Neural cell (in vitro differentiated cells): ENCODE measurements around the gene ATP11B. TPM values are rescaled to one million over a fixed set of nuclear protein-coding genes. Genes with fewer than 3 reads are reported as not detected.

ENCODE experiments used
- H2AFZ ChIP-seq: fragments of 200-600, 300-800 bp; sonication (generic), shearing (Covaris generic); 2 replicates; pipeline ENCODE4 v1.6.0; 2014; ENCODE audit warnings: low read depth, mild to moderate bottlenecking, antibody characterized with exemption, low read length, moderate library complexity
- H3F3A ChIP-seq: fragments of 200-600 bp; shearing (Covaris generic); 2 replicates; pipeline ENCODE4 v1.6.1; 2016; ENCODE audit warnings: mild to moderate bottlenecking, moderate library complexity, mixed read lengths, antibody characterized with exemption, low read length; ENCODE audit not compliant: insufficient read depth, poor library complexity, severe bottlenecking
- H3K27ac ChIP-seq: fragments of 200-600, 300-800 bp; sonication (generic), shearing (Covaris generic); 2 replicates; pipeline ENCODE4 v1.5.1; 2014; ENCODE audit warnings: mild to moderate bottlenecking, low read length, moderate library complexity
- H3K27me3 ChIP-seq: fragments of 300-800, 200-600 bp; sonication (generic), shearing (Covaris generic); 2 replicates; pipeline ENCODE4 v1.6.0; 2014; ENCODE audit warnings: mild to moderate bottlenecking, low read depth, low read length, moderate library complexity; ENCODE audit not compliant: insufficient read depth
- H3K36me3 ChIP-seq: fragments of 300-800, 200-600 bp; sonication (generic), shearing (Covaris generic); 2 replicates; pipeline ENCODE4 v1.5.1; 2014; ENCODE audit warnings: mild to moderate bottlenecking, antibody characterized with exemption, low read length, moderate library complexity; ENCODE audit not compliant: insufficient read depth
- H3K4me2 ChIP-seq: fragments of 300-800, 200-600 bp; sonication (generic), shearing (Covaris generic); 2 replicates; pipeline ENCODE4 v1.6.0; 2014; ENCODE audit warnings: mild to moderate bottlenecking, low read length
- H3K4me3 ChIP-seq: fragments of 300-800, 200-600 bp; sonication (generic), shearing (Covaris generic); 2 replicates; pipeline ENCODE4 v1.5.1; 2014; ENCODE audit warnings: mild to moderate bottlenecking, low read length, moderate library complexity
- H3K79me2 ChIP-seq: fragments of 200-600 bp; shearing (Covaris generic); replicated peaks from 2 replicates; pipeline ENCODE4 v1.6.0; 2014; ENCODE audit warnings: mild to moderate bottlenecking, low read length, moderate library complexity; ENCODE audit not compliant: insufficient read depth
- H3K9ac ChIP-seq: fragments of 300-800, 200-600 bp; sonication (generic), shearing (Covaris generic); 2 replicates; pipeline ENCODE4 v1.6.1; 2016; ENCODE audit warnings: mild to moderate bottlenecking, low read length, mixed read lengths
- H3K9me2 ChIP-seq: fragments of 200-600 bp; shearing (Covaris generic); 2 replicates; pipeline ENCODE4 v1.6.1; 2016; ENCODE audit warnings: mild to moderate bottlenecking, low read length, mixed read lengths; ENCODE audit not compliant: insufficient read depth
- H3K9me3 ChIP-seq: fragments of 200-600, 300-800 bp; sonication (generic), shearing (Covaris generic); 2 replicates; pipeline ENCODE4 v1.6.1; 2016; ENCODE audit warnings: mild to moderate bottlenecking, mixed run types, low read length, moderate library complexity, mixed read lengths
- H4K20me1 ChIP-seq: fragments of 200-600 bp; shearing (Covaris generic); 2 replicates; pipeline ENCODE4 v1.6.1; 2016; ENCODE audit warnings: mild to moderate bottlenecking, mixed run types; ENCODE audit not compliant: insufficient read depth
- CTCF ChIP-seq: fragments of 450-650 bp; IDR thresholded peaks from 2 replicates; pipeline ENCODE4 v1.5.1; 2014; ENCODE audit warnings: antibody characterized with exemption, mild to moderate bottlenecking, moderate library complexity; ENCODE audit not compliant: poor library complexity, severe bottlenecking
- EP300 ChIP-seq: fragments of 450-650 bp; conservative IDR thresholded peaks from 2 replicates; pipeline ENCODE4 v1.6.1; 2014; ENCODE audit warnings: antibody characterized with exemption, mild to moderate bottlenecking, moderate library complexity; ENCODE audit not compliant: poor library complexity, severe bottlenecking
- EZH2 ChIP-seq: fragments of 200-600, 300-800 bp; shearing (Covaris generic), sonication (generic); IDR thresholded peaks from 2 replicates; pipeline ENCODE4 v1.6.1; 2014; ENCODE audit warnings: antibody characterized with exemption, low read length, borderline replicate concordance, mild to moderate bottlenecking; ENCODE audit not compliant: insufficient read depth, poor library complexity, severe bottlenecking
- MXI1 ChIP-seq: fragments of 450-650 bp; conservative IDR thresholded peaks from 2 replicates; pipeline ENCODE4 v1.6.1; 2014; ENCODE audit warnings: antibody characterized with exemption, mild to moderate bottlenecking; ENCODE audit not compliant: poor library complexity, severe bottlenecking
- POLR2AphosphoS5 ChIP-seq: IDR thresholded peaks from 2 replicates; pipeline ENCODE4 v1.6.1; 2012
- RAD21 ChIP-seq: fragments of 450-650 bp; conservative IDR thresholded peaks from 2 replicates; pipeline ENCODE4 v1.6.1; 2014; ENCODE audit warnings: antibody characterized with exemption, mild to moderate bottlenecking, moderate library complexity
- SMC3 ChIP-seq: fragments of 450-650 bp; conservative IDR thresholded peaks from 2 replicates; pipeline ENCODE4 v1.6.1; 2014; ENCODE audit warnings: antibody characterized with exemption, mild to moderate bottlenecking, moderate library complexity; ENCODE audit not compliant: poor library complexity
- TAF1 ChIP-seq: IDR thresholded peaks from 2 replicates; pipeline ENCODE4 v1.6.1; 2012; ENCODE audit warnings: low read depth
- polyA plus RNA-seq: library from polyadenylated mRNA; depleted of rRNA; stranded (reverse); fragments of >200 nt; gene quantifications from 2 replicates; pipeline ENCODE4 v1.2.3, GENCODE V29; 2014
- TF ChIP-seq, protein P1 (sequence below): IDR thresholded peaks from 2 replicates; pipeline ENCODE4 v1.6.1; 2012; ENCODE audit warnings: borderline replicate concordance

The ATP11B gene
- polyA plus RNA-seq, 1 donor from 2014 or later = 31.2 TPM

DNA sequence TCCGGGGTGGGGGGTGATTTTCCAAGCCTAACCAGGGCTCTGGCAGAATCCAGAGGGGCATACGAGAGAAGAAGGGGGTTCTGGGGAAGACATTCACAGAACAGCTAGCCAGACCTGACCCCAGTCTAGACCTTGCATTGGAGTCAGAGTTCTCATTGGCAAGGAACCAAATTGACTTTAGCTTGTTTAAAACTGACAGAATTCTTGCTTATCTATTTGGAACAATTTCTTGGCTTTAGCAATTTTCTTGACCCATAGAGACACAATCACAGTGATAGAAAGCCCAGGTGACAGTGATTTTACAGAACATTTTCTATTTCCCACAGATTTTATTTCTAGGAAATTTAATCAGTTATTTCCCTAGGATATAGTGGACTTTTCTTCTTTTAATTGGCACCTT lies 23.6 kb upstream of the ATP11B start:
- Histone ChIP-seq H3K27ac (no peak overlapping the region), H3K9me3 (no peaks in the 10 kb centered on the region)

DNA sequence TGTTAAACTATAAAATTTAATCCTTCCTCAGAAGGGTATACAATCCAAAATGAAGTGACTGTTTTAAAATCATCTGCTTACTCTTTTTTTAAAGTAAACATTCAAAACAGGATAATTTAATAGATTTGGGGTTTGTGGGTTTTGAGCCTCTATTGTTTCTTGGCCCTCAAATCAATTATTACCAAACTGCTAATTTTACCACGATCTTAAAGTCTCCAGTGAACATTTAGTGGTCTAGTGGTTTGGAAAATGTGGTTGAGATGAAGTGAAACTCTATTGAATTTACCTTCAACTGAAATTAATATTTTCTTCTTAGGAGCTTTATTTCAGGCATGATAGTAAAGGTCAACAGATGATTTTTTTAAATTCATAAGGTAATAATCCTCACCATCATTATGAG lies 11.2 kb upstream of the ATP11B start:
- no peak for TF ChIP-seq EP300
- TF ChIP-seq RAD21 = no peak
- TF ChIP-seq, protein P1, sequence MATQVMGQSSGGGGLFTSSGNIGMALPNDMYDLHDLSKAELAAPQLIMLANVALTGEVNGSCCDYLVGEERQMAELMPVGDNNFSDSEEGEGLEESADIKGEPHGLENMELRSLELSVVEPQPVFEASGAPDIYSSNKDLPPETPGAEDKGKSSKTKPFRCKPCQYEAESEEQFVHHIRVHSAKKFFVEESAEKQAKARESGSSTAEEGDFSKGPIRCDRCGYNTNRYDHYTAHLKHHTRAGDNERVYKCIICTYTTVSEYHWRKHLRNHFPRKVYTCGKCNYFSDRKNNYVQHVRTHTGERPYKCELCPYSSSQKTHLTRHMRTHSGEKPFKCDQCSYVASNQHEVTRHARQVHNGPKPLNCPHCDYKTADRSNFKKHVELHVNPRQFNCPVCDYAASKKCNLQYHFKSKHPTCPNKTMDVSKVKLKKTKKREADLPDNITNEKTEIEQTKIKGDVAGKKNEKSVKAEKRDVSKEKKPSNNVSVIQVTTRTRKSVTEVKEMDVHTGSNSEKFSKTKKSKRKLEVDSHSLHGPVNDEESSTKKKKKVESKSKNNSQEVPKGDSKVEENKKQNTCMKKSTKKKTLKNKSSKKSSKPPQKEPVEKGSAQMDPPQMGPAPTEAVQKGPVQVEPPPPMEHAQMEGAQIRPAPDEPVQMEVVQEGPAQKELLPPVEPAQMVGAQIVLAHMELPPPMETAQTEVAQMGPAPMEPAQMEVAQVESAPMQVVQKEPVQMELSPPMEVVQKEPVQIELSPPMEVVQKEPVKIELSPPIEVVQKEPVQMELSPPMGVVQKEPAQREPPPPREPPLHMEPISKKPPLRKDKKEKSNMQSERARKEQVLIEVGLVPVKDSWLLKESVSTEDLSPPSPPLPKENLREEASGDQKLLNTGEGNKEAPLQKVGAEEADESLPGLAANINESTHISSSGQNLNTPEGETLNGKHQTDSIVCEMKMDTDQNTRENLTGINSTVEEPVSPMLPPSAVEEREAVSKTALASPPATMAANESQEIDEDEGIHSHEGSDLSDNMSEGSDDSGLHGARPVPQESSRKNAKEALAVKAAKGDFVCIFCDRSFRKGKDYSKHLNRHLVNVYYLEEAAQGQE = no peak
- TF ChIP-seq SMC3 = no peak
- no peak for TF ChIP-seq EZH2
- no peak for TF ChIP-seq TAF1
- TF ChIP-seq MXI1 = no peak
- no peak for TF ChIP-seq POLR2AphosphoS5
- H3K9me3 ChIP-seq = no peaks in the 10 kb centered on the region
- H3K36me3 ChIP-seq = no peaks in the 10 kb centered on the region
- no peaks in the 10 kb centered on the region for H4K20me1 ChIP-seq
- no peak overlapping the region for H3K9ac ChIP-seq
- H3K79me2 ChIP-seq = no peaks in the 10 kb centered on the region
- no peak overlapping the region for H2AFZ ChIP-seq
- no peaks in the 10 kb centered on the region for H3F3A ChIP-seq
- no peak overlapping the region for H3K27ac ChIP-seq
- no peaks in the 10 kb centered on the region for H3K9me2 ChIP-seq
- no peak overlapping the region for H3K4me3 ChIP-seq
- no peak overlapping the region for H3K4me2 ChIP-seq
- H3K27me3 ChIP-seq = no peaks in the 10 kb centered on the region

More for the DNA sequence above, 23.6 kb upstream of the ATP11B start:
- Histone ChIP-seq H4K20me1 (no peaks in the 10 kb centered on the region), H3K9ac (no peak overlapping the region), H3K4me2 (no peak overlapping the region), H3K4me3 (no peak overlapping the region), H3K79me2 (no peaks in the 10 kb centered on the region), H2AFZ (no peak overlapping the region), H3K36me3 (no peaks in the 10 kb centered on the region), H3K27me3 (no peaks in the 10 kb centered on the region), H3K9me2 (no peaks in the 10 kb centered on the region), H3F3A (no peaks in the 10 kb centered on the region)
- no peak for TF ChIP-seq SMC3
- no peak for TF ChIP-seq EP300
- no peak for TF ChIP-seq TAF1
- TF ChIP-seq CTCF = no peak
- no peak for TF ChIP-seq MXI1
- no peak for TF ChIP-seq POLR2AphosphoS5
- TF ChIP-seq, protein P1 = no peak
- no peak for TF ChIP-seq RAD21
- no peak for TF ChIP-seq EZH2
